Natural killer cell (primary cell): Measurements from ENCODE around the gene PRDM10. TPM values are rescaled to one million over a fixed set of nuclear protein-coding genes. Genes with fewer than 3 reads are reported as not detected.

Experiments used
- ATAC-seq, 3 donors: fragments of 150-1000 bp in 2 of 3; fragments of 200-7000 bp in 1 of 3; cut with Tn5 transposase; 1 replicate in 1 of 3; 2 replicates in 2 of 3; pipeline ENCODE4 v1.10.0; 2021; ENCODE audit warnings: mild to moderate bottlenecking in 2 of 3, moderate library complexity in 2 of 3
- DNase-seq, 2 donors: peaks; one replicate each; pipeline versions ENCODE4 v3.0.0 to v3.0.0-alpha.2; 2013 to 2021; ENCODE audit warnings: mixed read lengths in 1 of 2
- H3K27ac ChIP-seq: one replicate; pipeline ENCODE4 v1.5.1; 2013; ENCODE audit warnings: mild to moderate bottlenecking, low read length
- H3K27me3 ChIP-seq: one replicate; pipeline ENCODE4 v1.6.1; 2013; ENCODE audit warnings: low read length; ENCODE audit not compliant: control insufficient read depth, insufficient read depth
- H3K36me3 ChIP-seq: one replicate; pipeline ENCODE4 v1.6.1; 2013; ENCODE audit warnings: low read length; ENCODE audit not compliant: control insufficient read depth, insufficient read depth
- H3K4me1 ChIP-seq: one replicate; pipeline ENCODE4 v1.6.1; 2013; ENCODE audit warnings: low read length; ENCODE audit not compliant: control insufficient read depth, insufficient read depth
- H3K4me3 ChIP-seq: one replicate; pipeline ENCODE4 v1.5.1; 2013; ENCODE audit warnings: low read length
- H3K9me3 ChIP-seq: one replicate; pipeline ENCODE4 v1.6.1; 2013; ENCODE audit warnings: low read length; ENCODE audit not compliant: control insufficient read depth, insufficient read depth
- H3K27ac Mint-ChIP-seq, 2 donors: one replicate each; pipeline ENCODE4 v1.8.0; 2022; ENCODE audit warnings: mild to moderate bottlenecking in 2 of 2, mixed read lengths in 2 of 2, moderate library complexity in 1 of 2
- H3K27me3 Mint-ChIP-seq, 2 donors: one replicate each; pipeline ENCODE4 v1.8.0; 2022; ENCODE audit warnings: low read depth in 2 of 2, mixed read lengths in 2 of 2
- H3K36me3 Mint-ChIP-seq: one replicate; pipeline ENCODE4 v1.8.0; 2022; ENCODE audit warnings: mixed read lengths
- H3K4me1 Mint-ChIP-seq, 2 donors: one replicate each; pipeline ENCODE4 v1.8.0; 2022; ENCODE audit warnings: mixed read lengths in 2 of 2
- H3K4me3 Mint-ChIP-seq: one replicate; pipeline ENCODE4 v1.8.0; 2022; ENCODE audit warnings: mild to moderate bottlenecking, moderate library complexity, mixed read lengths
- H3K9me3 Mint-ChIP-seq, 2 donors: one replicate each; pipeline ENCODE4 v1.8.0; 2022; ENCODE audit warnings: mixed read lengths in 2 of 2
- CTCF ChIP-seq: fragments of 200-600 bp; IDR thresholded peaks from one replicate; pipeline ENCODE4 v1.8.0; 2022; ENCODE audit warnings: antibody characterized with exemption
- WGBS: methylation state at CpG from one replicate; pipeline ENCODE4 v1.1.7; 2013; ENCODE audit warnings: missing lambda C conversion rate; ENCODE audit not compliant: insufficient coverage; 5-methylcytosine and 5-hydroxymethylcytosine counted together
- intact Hi-C: fragments of 100-400 bp; cut with micrococcal nuclease; formaldehyde crosslinking; loops from one replicate; pipeline ENCODE4 v1.14.2; 2022
- total RNA-seq, 4 donors: library from RNA; stranded (reverse); fragments of 120-200 nt in 1 of 4; gene quantifications; one replicate each; pipeline versions ENCODE4 v1.2.3 to v1.2.4, GENCODE V29; 2013 to 2022

PRDM10 gene
- total RNA-seq, 3 donors from 2014 or later (not counting 1 experiment from before 2014, with no cell fraction given) = 10.3 to 13.1 (median 12.5) TPM

- Histone ChIP-seq H3K4me3 (no peak overlapping the region), H3K36me3 (peaks cover 6% of the 10 kb centered on the region), H3K9me3 (no peaks in the 10 kb centered on the region), H3K27me3 (no peaks in the 10 kb centered on the region), H3K4me1 (no peaks in the 10 kb centered on the region), H3K27ac (no peak overlapping the region)
- H3K36me3 Mint-ChIP-seq = peaks cover 29% of the 10 kb centered on the region
- intact Hi-C loops = no loop called here
- ATAC-seq (no peak), DNase-seq (no peak)
- H3K27me3 Mint-ChIP-seq = no peaks in the 10 kb centered on the region
- no peaks in the 10 kb centered on the region for H3K4me1 Mint-ChIP-seq
- no peak for TF ChIP-seq CTCF
- H3K27ac Mint-ChIP-seq = no peak overlapping the region
- H3K4me3 Mint-ChIP-seq = no peak overlapping the region
- WGBS = 100% methylated on average over 6 of the region's 7 CpGs
- H3K9me3 Mint-ChIP-seq = no peaks in the 10 kb centered on the region
Observed at GRCh38 chr11:129932381-129933067, 70.1 kb downstream of the PRDM10 start.

GRCh38 chr11:129930743-129931142, 71.9 kb downstream of the PRDM10 start:
- intact Hi-C loops = no loop called here
- TF ChIP-seq CTCF = no peak
- Mint-ChIP-seq H3K9me3 (no peaks in the 10 kb centered on the region), H3K4me3 (no peak overlapping the region), H3K4me1 (no peaks in the 10 kb centered on the region), H3K36me3 (peaks cover 29% of the 10 kb centered on the region), H3K27me3 (no peaks in the 10 kb centered on the region), H3K27ac (no peak overlapping the region)
- Histone ChIP-seq H3K27me3 (no peaks in the 10 kb centered on the region), H3K27ac (no peak overlapping the region), H3K36me3 (peaks cover 6% of the 10 kb centered on the region), H3K4me1 (no peaks in the 10 kb centered on the region), H3K9me3 (no peaks in the 10 kb centered on the region), H3K4me3 (no peak overlapping the region)
- ATAC-seq = no peak
- DNase-seq = no peak
- WGBS = 62% methylated on average over 13 of the region's 13 CpGs

- Mint-ChIP-seq H3K27ac (no peak overlapping the region), H3K4me3 (no peak overlapping the region), H3K4me1 (no peaks in the 10 kb centered on the region), H3K36me3 (peaks cover 25% of the 10 kb centered on the region), H3K27me3 (no peaks in the 10 kb centered on the region), H3K9me3 (no peaks in the 10 kb centered on the region)
- no peak overlapping the region for H3K4me3 ChIP-seq
- no peak for ATAC-seq
- no peak overlapping the region for H3K27ac ChIP-seq
- H3K27me3 ChIP-seq = no peaks in the 10 kb centered on the region
- H3K9me3 ChIP-seq = no peaks in the 10 kb centered on the region
- no peak for DNase-seq
- H3K36me3 ChIP-seq = peaks cover 6% of the 10 kb centered on the region
- 91% methylated on average over 6 of the region's 6 CpGs for WGBS
- intact Hi-C loops = no loop called here
- H3K4me1 ChIP-seq = no peaks in the 10 kb centered on the region
- no peak for TF ChIP-seq CTCF
Observed at GRCh38 chr11:129930296-129930695, 72.3 kb downstream of the PRDM10 start.

GRCh38 chr11:129929721-129930120, 72.9 kb downstream of the PRDM10 start:
- Mint-ChIP-seq H3K27me3 (no peaks in the 10 kb centered on the region), H3K36me3 (peaks cover 19% of the 10 kb centered on the region), H3K9me3 (no peaks in the 10 kb centered on the region), H3K4me3 (no peak overlapping the region), H3K4me1 (no peaks in the 10 kb centered on the region), H3K27ac (no peak overlapping the region)
- no peak for ATAC-seq
- peaks cover 6% of the 10 kb centered on the region for H3K36me3 ChIP-seq
- intact Hi-C loops = loop anchor here (10.0 kb wide), 1 partner anchor 135 kb away; the partner anchor contains the start of gene APLP2
- H3K9me3 ChIP-seq = no peaks in the 10 kb centered on the region
- H3K27ac ChIP-seq = no peak overlapping the region
- H3K27me3 ChIP-seq = no peaks in the 10 kb centered on the region
- DNase-seq = no peak
- no peak overlapping the region for H3K4me3 ChIP-seq
- 80% methylated on average over 1 of the region's 2 CpGs for WGBS
- no peak for TF ChIP-seq CTCF
- H3K4me1 ChIP-seq = no peaks in the 10 kb centered on the region
